NB4 (cell line): ENCODE results near the gene CSMD2.

Experiments
- DNase-seq: peaks from one replicate; pipeline ENCODE4 v3.0.0; 2010; ENCODE audit warnings: low read depth
- H3K4me3 ChIP-seq: one replicate; pipeline ENCODE4 v1.5.1; 2011; ENCODE audit warnings: mild to moderate bottlenecking, low read depth, low read length, moderate library complexity
- CTCF ChIP-seq: IDR thresholded peaks from one replicate; pipeline ENCODE4 v1.5.1; 2012; ENCODE audit warnings: low read depth, low read length
- MAX ChIP-seq: IDR thresholded peaks from 2 replicates; pipeline ENCODE4 v1.6.1; 2011; ENCODE audit warnings: low read depth, low read length
- MYC ChIP-seq: IDR thresholded peaks from 2 replicates; pipeline ENCODE4 v1.6.1; 2011; ENCODE audit warnings: low read depth, low read length
- POLR2A ChIP-seq: IDR thresholded peaks from 2 replicates; pipeline ENCODE4 v1.6.1; 2011; ENCODE audit warnings: mild to moderate bottlenecking; ENCODE audit not compliant: insufficient read length; ENCODE audit errors: extremely low read depth

The CSMD2 gene

GRCh38 chr1:33617451-33617850 is 547.6 kb downstream of the CSMD2 start:
- DNase-seq, result no peak
- no peak overlapping the region for H3K4me3 ChIP-seq
- TF ChIP-seq POLR2A, result no peak
- TF ChIP-seq CTCF, result no peak
- no peak for TF ChIP-seq MYC

- no peak for DNase-seq
Measured at GRCh38 chr1:33616780-33617179, 548.2 kb downstream of the CSMD2 start.

GRCh38 chr1:33615546-33615945 is 549.5 kb downstream of the CSMD2 start:
- no peak for DNase-seq
- TF ChIP-seq POLR2A, result no peak
- TF ChIP-seq CTCF, result no peak
- no peak for TF ChIP-seq MAX
- no peak for TF ChIP-seq MYC
- H3K4me3 ChIP-seq, result no peak overlapping the region

More at GRCh38 chr1:33616780-33617179, 548.2 kb downstream of the CSMD2 start:
- no peak overlapping the region for H3K4me3 ChIP-seq
- no peak for TF ChIP-seq MAX
- no peak for TF ChIP-seq CTCF

GRCh38 chr1:33610864-33611455 is 554.1 kb downstream of the CSMD2 start:
- TF ChIP-seq CTCF (no peak), POLR2A (no peak), MYC (no peak), MAX (no peak)
- no peak for DNase-seq
- no peak overlapping the region for H3K4me3 ChIP-seq

GRCh38 chr1:33610391-33610790 is 554.6 kb downstream of the CSMD2 start:
- H3K4me3 ChIP-seq, result no peak overlapping the region
- TF ChIP-seq CTCF (no peak), MAX (no peak), MYC (no peak), POLR2A (no peak)
- DNase-seq, result no peak

GRCh38 chr1:33609739-33610138 is 555.3 kb downstream of the CSMD2 start:
- TF ChIP-seq CTCF (no peak), MAX (no peak), MYC (no peak), POLR2A (no peak)
- no peak for DNase-seq
- H3K4me3 ChIP-seq, result no peak overlapping the region
